Panc1 (cell line): ENCODE measurements around the gene SFTPB.

Source experiments
- CTCF ChIP-seq: fragments of 450-650 bp; IDR thresholded peaks from 2 replicates; pipeline ENCODE4 v1.5.1; 2017; ENCODE audit warnings: mild to moderate bottlenecking
- TCF7L2 ChIP-seq: IDR thresholded peaks from 2 replicates; pipeline ENCODE4 v1.6.1; 2011; ENCODE audit warnings: mild to moderate bottlenecking, low read depth, low read length, inconsistent platforms

- TF ChIP-seq CTCF (no peak), TCF7L2 (no peak)
These were observed 48.4 kb downstream of the SFTPB start for GRCh38 chr2:85619617-85620016.
